RWPE1 (cell line): Measurements from ENCODE around the gene RNF214.

ENCODE experiments used
- CTCF ChIA-PET: fragments of 350-600 bp; sonication (Branson Sonifier 250); formaldehyde crosslinking; extraction: SDS; loops from one replicate; lab custom pipeline; 2021; lab: Yijun Ruan, JAX
- POLR2A ChIA-PET: fragments of 400-600 bp; formaldehyde crosslinking; extraction: SDS; loops from one replicate; lab custom pipeline; 2020; ENCODE audit warnings: antibody characterized with exemption; ENCODE audit not compliant: low non-redundant PET; lab: Yijun Ruan, JAX
- DNase-seq: peaks from one replicate; pipeline ENCODE4 v3.0.0; 2012; ENCODE audit warnings: low spot score
- H3K27ac ChIP-seq: fragments of 450-650 bp; 2 replicates; pipeline ENCODE4 v1.5.1; 2017
- CTCF ChIP-seq: fragments of 450-650 bp; conservative IDR thresholded peaks from 2 replicates; pipeline ENCODE4 v1.5.1; 2017; ENCODE audit warnings: low read depth, mild to moderate bottlenecking

Gene RNF214

GRCh38 chr11:117302228-117302627 lies 69.8 kb downstream of the RNF214 start:
- no peak for DNase-seq
- no peak overlapping the region for H3K27ac ChIP-seq
- POLR2A ChIA-PET, result no interaction called here
- TF ChIP-seq CTCF, result no peak
- CTCF ChIA-PET, result interaction anchor here (0.6 kb wide), 1 partner anchor 94 kb away, joined by 4 read pairs; no protein-coding TSS in a partner anchor

DNA sequence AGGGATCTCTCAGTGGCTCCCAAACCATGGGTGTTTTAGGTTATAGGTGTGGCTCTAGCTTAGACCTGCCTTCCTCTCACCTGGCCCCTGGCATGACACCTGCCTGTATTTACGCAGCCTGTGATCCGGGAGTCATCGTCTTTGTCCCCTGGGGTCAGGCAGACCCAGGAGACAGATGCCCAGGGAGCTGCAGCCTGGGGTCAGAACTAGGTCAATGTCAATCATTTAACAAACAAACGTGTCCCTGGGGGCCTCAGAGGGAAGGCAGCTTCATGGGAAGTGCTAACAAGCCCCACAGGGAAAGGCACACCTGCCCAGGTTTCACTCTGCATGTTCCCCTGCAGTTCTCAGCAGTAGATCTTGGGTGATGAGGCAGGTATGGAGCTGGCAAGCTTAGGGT lies 70.6 kb downstream of the RNF214 start:
- H3K27ac ChIP-seq, result no peak overlapping the region
- no peak for DNase-seq
- no peak for TF ChIP-seq CTCF
- CTCF ChIA-PET, result no interaction called here
- POLR2A ChIA-PET, result no interaction called here

DNA sequence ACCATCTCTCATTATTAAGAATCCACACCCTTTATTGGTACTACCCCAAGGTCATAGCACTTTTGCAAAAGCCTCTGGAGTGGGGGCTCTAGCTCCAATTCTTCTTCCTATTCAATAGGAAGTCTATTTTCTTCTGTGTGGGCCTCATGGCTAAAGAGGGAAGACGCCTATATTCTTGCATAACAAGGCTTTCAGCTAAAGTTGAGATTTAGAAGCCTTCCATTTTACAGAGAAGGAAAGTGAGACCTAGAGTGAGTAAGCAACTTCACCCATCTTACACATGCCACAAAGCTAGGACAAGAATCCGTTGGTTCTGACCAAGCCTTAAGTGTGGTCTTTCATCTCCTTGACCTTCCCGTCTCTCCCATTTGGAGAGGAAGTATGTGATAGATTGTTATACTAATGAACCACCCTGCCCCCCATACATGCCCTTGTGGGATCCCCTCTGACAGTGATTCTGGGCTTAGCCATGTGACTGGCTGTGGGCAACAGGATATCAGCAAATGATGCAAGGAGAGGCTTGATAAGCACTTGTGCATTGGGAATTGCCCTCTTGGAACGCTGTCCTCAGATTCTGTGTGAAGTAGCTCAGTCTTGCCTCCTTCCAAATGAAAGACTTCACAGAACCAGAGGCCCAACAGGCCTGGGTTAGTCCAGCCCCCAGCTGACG lies 71.3 kb downstream of the RNF214 start:
- CTCF ChIA-PET, result interaction anchor here (0.6 kb wide), 1 partner anchor 10 kb away, joined by 6 read pairs; no protein-coding TSS in a partner anchor
- POLR2A ChIA-PET, result no interaction called here
- no peak overlapping the region for H3K27ac ChIP-seq
- DNase-seq, result no peak
- TF ChIP-seq CTCF, result no peak

DNA sequence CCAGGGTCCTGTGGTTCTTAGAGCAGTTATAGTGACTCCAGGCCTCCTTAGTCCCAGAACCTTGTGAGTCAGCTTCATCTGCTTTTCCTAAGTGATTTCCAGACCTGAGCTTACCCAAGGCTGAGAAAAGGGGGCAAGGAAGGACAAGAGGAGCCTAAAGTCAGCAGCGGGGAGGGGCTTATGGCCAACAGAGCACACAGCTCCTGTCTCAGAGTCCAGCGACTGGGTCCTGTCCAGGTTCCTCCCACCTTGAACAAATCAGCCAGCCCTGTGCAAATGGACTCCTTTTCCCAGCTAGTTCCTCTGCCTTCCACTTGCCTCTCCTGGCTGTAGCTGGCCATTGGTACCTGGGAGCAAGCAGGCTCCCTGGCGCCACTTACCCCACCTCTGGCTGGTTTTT lies 72.7 kb downstream of the RNF214 start:
- ChIA-PET POLR2A (no interaction called here), CTCF (interaction anchor here (0.7 kb wide), 1 partner anchor 512 kb away, joined by 3 read pairs; no protein-coding TSS in a partner anchor)
- DNase-seq, result no peak
- no peak for TF ChIP-seq CTCF
- H3K27ac ChIP-seq, result no peak overlapping the region

DNA sequence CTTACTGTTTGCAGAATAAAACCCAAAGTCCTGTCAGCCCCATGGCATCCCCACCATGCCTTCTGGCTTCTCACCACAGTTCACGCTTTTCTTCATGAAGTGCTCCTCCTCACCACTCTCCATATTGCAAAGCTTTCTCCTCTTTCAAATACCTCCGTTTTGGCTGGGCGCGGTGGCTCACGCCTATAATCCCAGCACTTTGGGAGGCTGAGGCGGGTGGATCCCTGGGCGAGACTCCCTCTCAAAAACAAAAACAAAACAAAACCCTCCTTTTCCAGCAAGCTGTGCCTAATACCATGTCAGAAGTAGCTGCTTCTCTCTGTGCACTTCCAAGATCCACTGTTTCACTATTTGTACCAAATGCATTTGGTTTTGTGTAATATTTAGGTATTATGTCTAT lies 76.8 kb downstream of the RNF214 start:
- H3K27ac ChIP-seq, result no peak overlapping the region
- TF ChIP-seq CTCF, result no peak
- ChIA-PET POLR2A (no interaction called here), CTCF (no interaction called here)
- DNase-seq, result no peak

DNA sequence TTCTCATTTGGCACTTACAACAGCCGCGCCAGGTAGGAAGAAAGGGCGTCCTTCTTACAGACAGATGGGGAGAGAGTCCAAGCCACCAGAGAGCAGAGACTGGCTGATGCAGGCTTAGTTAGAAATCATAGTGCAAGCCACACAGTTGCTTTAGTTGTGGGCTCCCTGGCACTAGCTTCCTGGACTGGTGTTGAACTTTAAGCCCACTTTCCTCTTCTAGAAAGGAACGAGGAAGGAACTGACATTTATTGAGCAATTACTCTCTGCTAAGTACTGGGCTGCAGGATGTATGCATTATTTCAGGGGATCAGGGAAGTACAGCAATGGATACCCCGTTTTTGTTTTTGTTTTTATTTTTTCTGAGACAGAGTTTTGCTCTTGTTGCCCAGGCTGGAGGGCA lies 80.6 kb downstream of the RNF214 start:
- ChIA-PET CTCF (interaction anchor here (0.6 kb wide), 1 partner anchor 298 kb away, joined by 4 read pairs; no protein-coding TSS in a partner anchor), POLR2A (no interaction called here)
- DNase-seq, result no peak
- no peak overlapping the region for H3K27ac ChIP-seq
- no peak for TF ChIP-seq CTCF
